ENCODE measurements around the gene DDX51.

Gene DDX51

GRCh38 chr12:132111654-132112304 lies 32.3 kb downstream of the DDX51 start:
- no CpG with 5 or more reads among the region's 19 CpGs for WGBS, 2 donors (ENCODE audit: extremely low coverage in 2 of 2, insufficient read length in 2 of 2, insufficient replicate concordance in 1 of 2)
- Histone ChIP-seq H3K4me1 (ENCODE audit: control insufficient read depth in 2 of 2, insufficient read depth in 1 of 2, low read depth in 1 of 2, low read length in 2 of 2) (peaks cover 5 to 7% of the 10 kb centered on the region in 2 donors), H3K27ac (replicated peaks; ENCODE audit: low read length) (no peak overlapping the region), H3K36me3 (replicated peaks in 1 of 2; ENCODE audit: control insufficient read depth in 2 of 2, insufficient read depth in 2 of 2, low read length in 2 of 2) (peaks cover 22 to 71% of the 10 kb centered on the region in 2 donors), H3K18ac (ENCODE audit: low read length) (no peak overlapping the region), H2BK5ac (ENCODE audit: low read length) (no peak overlapping the region), H2BK120ac (ENCODE audit: low read depth, low read length) (no peak overlapping the region), H3K4me3 (ENCODE audit: low read length in 2 of 2) (peak overlapping the region in 1 of 2 donors; percentile 14), H3K4ac (ENCODE audit: low read length) (no peak overlapping the region), H3K27me3 (ENCODE audit: control insufficient read depth in 3 of 3, insufficient read depth in 3 of 3, low read depth in 1 of 3, low read length in 3 of 3) (no peaks in the 10 kb centered on the region), H2AFZ (ENCODE audit: low read length) (no peak overlapping the region), H3K14ac (ENCODE audit: low read length) (no peak overlapping the region), H4K8ac (ENCODE audit: low read depth, low read length) (no peak overlapping the region), H3K9me3 (replicated peaks in 1 of 2; ENCODE audit: control insufficient read depth in 2 of 2, insufficient read depth in 1 of 2, low read depth in 1 of 2, low read length in 2 of 2) (peaks cover 0 to 2% of the 10 kb centered on the region in 2 donors), H4K91ac (ENCODE audit: low read depth, low read length, poor library complexity) (no peak overlapping the region), H3K79me1 (ENCODE audit: low read depth, low read length) (no peaks in the 10 kb centered on the region), H3K9ac (ENCODE audit: low read depth, low read length, poor library complexity) (peak overlapping the region; percentile 2), H2BK15ac (ENCODE audit: low read length) (no peak overlapping the region), H3K4me2 (ENCODE audit: insufficient read depth, low read length, poor library complexity, severe bottlenecking) (no peak overlapping the region), H2BK12ac (ENCODE audit: low read length) (no peak overlapping the region), H2AK5ac (ENCODE audit: low read depth, low read length) (no peak overlapping the region), H3K23ac (ENCODE audit: low read depth, low read length, poor library complexity) (no peak overlapping the region)
- no peak for DNase-seq (ENCODE audit: low spot score)

GRCh38 chr12:132110677-132111076 lies 33.4 kb downstream of the DDX51 start:
- H2BK12ac ChIP-seq (ENCODE audit: low read length) = no peak overlapping the region
- no peak overlapping the region for H4K8ac ChIP-seq (ENCODE audit: low read depth, low read length)
- H2AFZ ChIP-seq (ENCODE audit: low read length) = no peak overlapping the region
- H3K4me3 ChIP-seq (ENCODE audit: low read length in 2 of 2) = no peak overlapping the region
- no CpG with 5 or more reads among the region's 3 CpGs for WGBS, 2 donors (ENCODE audit: extremely low coverage in 2 of 2, insufficient read length in 2 of 2, insufficient replicate concordance in 1 of 2)
- no peaks in the 10 kb centered on the region for H3K27me3 ChIP-seq (ENCODE audit: control insufficient read depth in 3 of 3, insufficient read depth in 3 of 3, low read depth in 1 of 3, low read length in 3 of 3)
- no peak overlapping the region for H3K27ac ChIP-seq (replicated peaks; ENCODE audit: low read length)
- no peak overlapping the region for H2AK5ac ChIP-seq (ENCODE audit: low read depth, low read length)
- no peak overlapping the region for H3K14ac ChIP-seq (ENCODE audit: low read length)
- H3K9ac ChIP-seq (ENCODE audit: low read depth, low read length, poor library complexity) = no peak overlapping the region
- H3K23ac ChIP-seq (ENCODE audit: low read depth, low read length, poor library complexity) = no peak overlapping the region
- peaks cover 5 to 7% of the 10 kb centered on the region in 2 donors for H3K4me1 ChIP-seq (ENCODE audit: control insufficient read depth in 2 of 2, insufficient read depth in 1 of 2, low read depth in 1 of 2, low read length in 2 of 2)
- peaks cover 0 to 2% of the 10 kb centered on the region in 2 donors for H3K9me3 ChIP-seq (replicated peaks in 1 of 2; ENCODE audit: control insufficient read depth in 2 of 2, insufficient read depth in 1 of 2, low read depth in 1 of 2, low read length in 2 of 2)
- peaks cover 24 to 63% of the 10 kb centered on the region in 2 donors for H3K36me3 ChIP-seq (replicated peaks in 1 of 2; ENCODE audit: control insufficient read depth in 2 of 2, insufficient read depth in 2 of 2, low read length in 2 of 2)
- H3K79me1 ChIP-seq (ENCODE audit: low read depth, low read length) = no peaks in the 10 kb centered on the region
- H3K18ac ChIP-seq (ENCODE audit: low read length) = no peak overlapping the region
- H2BK120ac ChIP-seq (ENCODE audit: low read depth, low read length) = no peak overlapping the region
- H2BK15ac ChIP-seq (ENCODE audit: low read length) = no peak overlapping the region
- H2BK5ac ChIP-seq (ENCODE audit: low read length) = no peak overlapping the region
- DNase-seq (ENCODE audit: low spot score) = no peak
- H3K4ac ChIP-seq (ENCODE audit: low read length) = no peak overlapping the region
- H3K4me2 ChIP-seq (ENCODE audit: insufficient read depth, low read length, poor library complexity, severe bottlenecking) = no peak overlapping the region
- H4K91ac ChIP-seq (ENCODE audit: low read depth, low read length, poor library complexity) = no peak overlapping the region

DNA sequence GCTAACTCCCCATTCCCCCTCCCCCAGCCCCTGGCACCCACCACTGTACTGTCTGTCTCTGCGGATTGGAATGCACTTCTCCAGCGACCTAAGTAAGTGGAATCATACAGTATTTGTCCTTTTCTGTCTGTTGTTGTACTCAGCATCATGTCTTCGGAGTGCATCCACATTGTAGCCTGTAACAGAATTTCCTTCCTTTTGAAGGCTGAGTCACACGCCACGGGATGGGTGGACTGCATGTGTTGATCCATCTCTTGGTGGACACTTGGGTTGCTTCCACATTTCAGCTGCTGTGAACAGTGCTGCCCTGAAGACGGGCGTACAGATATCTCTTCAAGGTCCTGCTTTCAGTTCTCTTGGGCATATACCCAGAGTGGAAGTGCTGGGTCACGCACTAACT lies 34.4 kb downstream of the DDX51 start:
- H3K4me1 ChIP-seq (ENCODE audit: control insufficient read depth in 2 of 2, insufficient read depth in 1 of 2, low read depth in 1 of 2, low read length in 2 of 2) = peaks cover 5 to 7% of the 10 kb centered on the region in 2 donors

DNA sequence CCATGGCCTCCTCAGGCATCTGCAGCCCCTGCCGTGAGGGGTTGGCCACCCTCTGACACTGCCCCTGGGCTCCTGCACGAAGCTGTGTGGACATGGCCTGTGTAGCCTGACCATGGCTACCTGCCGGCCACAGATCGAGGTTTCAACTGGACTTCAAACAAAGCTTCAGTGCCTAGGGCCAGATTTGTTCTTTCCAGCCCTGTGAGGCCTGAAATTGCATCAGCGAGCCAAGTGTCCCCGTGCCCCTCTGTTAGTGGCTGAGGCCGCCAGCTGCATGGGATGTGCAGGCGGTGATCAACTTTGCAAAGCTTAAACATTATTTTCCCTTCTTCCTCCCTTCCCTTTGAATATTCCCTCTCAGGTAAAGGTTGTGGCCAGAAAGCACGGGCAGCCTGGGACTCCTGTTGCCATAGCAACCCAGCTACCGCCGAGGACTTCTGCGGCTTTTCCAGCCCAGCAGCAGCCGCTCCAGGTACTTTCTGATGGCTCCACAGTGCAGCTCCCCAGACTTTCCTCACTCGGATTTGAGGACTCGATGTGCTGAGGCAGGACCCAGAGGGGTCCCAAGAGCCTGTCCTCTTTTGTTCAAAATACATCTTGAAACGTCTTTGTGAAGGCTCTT lies 35.8 kb downstream of the DDX51 start:
- Histone ChIP-seq H4K91ac (ENCODE audit: low read depth, low read length, poor library complexity) (no peak overlapping the region), H2AK5ac (ENCODE audit: low read depth, low read length) (no peak overlapping the region), H2BK12ac (ENCODE audit: low read length) (no peak overlapping the region), H3K4me3 (ENCODE audit: low read length in 2 of 2) (no peak overlapping the region), H3K4me1 (ENCODE audit: control insufficient read depth in 2 of 2, insufficient read depth in 1 of 2, low read depth in 1 of 2, low read length in 2 of 2) (peaks cover 7% of the 10 kb centered on the region in 2 donors), H3K14ac (ENCODE audit: low read length) (no peak overlapping the region), H3K9ac (ENCODE audit: low read depth, low read length, poor library complexity) (no peak overlapping the region), H3K79me1 (ENCODE audit: low read depth, low read length) (no peaks in the 10 kb centered on the region), H3K4me2 (ENCODE audit: insufficient read depth, low read length, poor library complexity, severe bottlenecking) (no peak overlapping the region), H3K23ac (ENCODE audit: low read depth, low read length, poor library complexity) (no peak overlapping the region), H3K4ac (ENCODE audit: low read length) (no peak overlapping the region), H3K18ac (ENCODE audit: low read length) (peak overlapping the region; percentile 65), H3K27ac (replicated peaks; ENCODE audit: low read length) (peak overlapping the region; percentile 36), H3K27me3 (ENCODE audit: control insufficient read depth in 3 of 3, insufficient read depth in 3 of 3, low read depth in 1 of 3, low read length in 3 of 3) (no peaks in the 10 kb centered on the region), H3K36me3 (replicated peaks in 1 of 2; ENCODE audit: control insufficient read depth in 2 of 2, insufficient read depth in 2 of 2, low read length in 2 of 2) (peaks cover 15 to 51% of the 10 kb centered on the region in 2 donors), H4K8ac (ENCODE audit: low read depth, low read length) (no peak overlapping the region), H2AFZ (ENCODE audit: low read length) (no peak overlapping the region), H3K9me3 (replicated peaks in 1 of 2; ENCODE audit: control insufficient read depth in 2 of 2, insufficient read depth in 1 of 2, low read depth in 1 of 2, low read length in 2 of 2) (no peaks in the 10 kb centered on the region), H2BK120ac (ENCODE audit: low read depth, low read length) (no peak overlapping the region), H2BK5ac (ENCODE audit: low read length) (no peak overlapping the region), H2BK15ac (ENCODE audit: low read length) (no peak overlapping the region)
- WGBS, 2 donors (ENCODE audit: extremely low coverage in 2 of 2, insufficient read length in 2 of 2, insufficient replicate concordance in 1 of 2) = no CpG with 5 or more reads among the region's 16 CpGs
- peak; percentile 15 for DNase-seq (ENCODE audit: low spot score)

More for the DNA sequence above, 34.4 kb downstream of the DDX51 start:
- Histone ChIP-seq H2AK5ac (ENCODE audit: low read depth, low read length) (no peak overlapping the region), H2BK15ac (ENCODE audit: low read length) (no peak overlapping the region), H2BK12ac (ENCODE audit: low read length) (no peak overlapping the region), H3K9ac (ENCODE audit: low read depth, low read length, poor library complexity) (no peak overlapping the region), H3K27ac (replicated peaks; ENCODE audit: low read length) (no peak overlapping the region), H3K4me2 (ENCODE audit: insufficient read depth, low read length, poor library complexity, severe bottlenecking) (no peak overlapping the region), H3K14ac (ENCODE audit: low read length) (no peak overlapping the region), H3K27me3 (ENCODE audit: control insufficient read depth in 3 of 3, insufficient read depth in 3 of 3, low read depth in 1 of 3, low read length in 3 of 3) (no peaks in the 10 kb centered on the region), H2BK5ac (ENCODE audit: low read length) (no peak overlapping the region), H4K91ac (ENCODE audit: low read depth, low read length, poor library complexity) (no peak overlapping the region), H4K8ac (ENCODE audit: low read depth, low read length) (no peak overlapping the region), H3K79me1 (ENCODE audit: low read depth, low read length) (no peaks in the 10 kb centered on the region), H3K23ac (ENCODE audit: low read depth, low read length, poor library complexity) (no peak overlapping the region), H2BK120ac (ENCODE audit: low read depth, low read length) (no peak overlapping the region), H3K18ac (ENCODE audit: low read length) (no peak overlapping the region), H3K4ac (ENCODE audit: low read length) (no peak overlapping the region), H3K9me3 (replicated peaks in 1 of 2; ENCODE audit: control insufficient read depth in 2 of 2, insufficient read depth in 1 of 2, low read depth in 1 of 2, low read length in 2 of 2) (no peaks in the 10 kb centered on the region), H3K4me3 (ENCODE audit: low read length in 2 of 2) (no peak overlapping the region), H2AFZ (ENCODE audit: low read length) (no peak overlapping the region), H3K36me3 (replicated peaks in 1 of 2; ENCODE audit: control insufficient read depth in 2 of 2, insufficient read depth in 2 of 2, low read length in 2 of 2) (peaks cover 22 to 61% of the 10 kb centered on the region in 2 donors)
- no CpG with 5 or more reads among the region's 8 CpGs for WGBS, 2 donors (ENCODE audit: extremely low coverage in 2 of 2, insufficient read length in 2 of 2, insufficient replicate concordance in 1 of 2)
- DNase-seq (ENCODE audit: low spot score) = no peak
